ENCODE measurements around the gene HUWE1. TPM values are rescaled to one million over a fixed set of nuclear protein-coding genes. Genes with fewer than 3 reads are reported as not detected.

Gene HUWE1
- total RNA-seq, 2 experiments from 2014 or later = 213 to 237 TPM

- ChIA-PET CTCF (interaction anchor here (1.0 to 1.5 kb wide), 4 partner anchors 12 to 361 kb away, joined by 4 to 10 read pairs (median 5); partner anchors contain the start of gene PHF8), POLR2A (interaction anchor here (0.6 to 7.3 kb wide), 31 partner anchors 8 to 1316 kb away, joined by 3 to 398 read pairs (median 4); partner anchors contain the start of genes APEX2, PHF8, RIBC1 and SMC1A)
- DNase-seq = peak; percentile 93
- Mint-ChIP-seq H3K4me3 (peak overlapping the region; percentile 90), H3K27me3 (no peaks in the 10 kb centered on the region), H3K9me3 (no peaks in the 10 kb centered on the region), H3K36me3 (ENCODE audit: low read depth) (peaks cover 41% of the 10 kb centered on the region), H3K4me1 (peaks cover 40% of the 10 kb centered on the region), H3K27ac (peak overlapping the region; percentile 95)
Observed at GRCh38 chrX:53683556-53684414, 2.7 kb downstream of the HUWE1 start.

DNA sequence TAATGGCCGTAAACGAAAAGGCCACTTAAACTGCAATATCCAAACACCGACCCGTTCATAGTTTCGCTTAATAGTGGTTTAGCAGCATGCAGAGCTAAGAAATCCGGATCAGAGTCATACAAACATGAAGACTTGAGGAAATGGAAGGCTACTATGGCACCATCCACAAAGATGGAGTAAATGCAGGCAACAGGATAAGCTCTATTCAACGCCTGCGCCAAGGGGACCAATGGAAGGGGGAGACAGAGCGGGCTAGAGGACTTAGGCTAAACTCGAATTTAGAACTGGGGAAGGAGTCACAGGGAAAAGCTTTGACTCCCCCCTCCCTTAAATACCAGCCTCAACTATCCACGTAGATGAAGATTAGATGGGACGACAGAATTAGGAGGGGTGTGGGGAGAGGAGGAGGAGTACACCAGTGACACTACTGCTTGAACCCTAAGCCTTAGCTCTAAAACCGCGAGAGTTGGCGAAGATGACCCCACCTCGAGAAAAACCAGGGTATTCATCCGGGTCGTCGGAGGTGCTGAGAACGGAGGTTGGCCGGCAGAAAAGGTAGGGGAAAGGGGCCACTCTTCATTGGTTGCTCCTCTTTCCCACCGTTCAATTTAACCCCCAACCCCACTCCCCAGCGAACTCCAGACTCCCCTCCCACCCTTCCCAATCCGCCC lies 3.5 kb downstream of the HUWE1 start:
- CTCF ChIA-PET = interaction anchor here (0.7 to 1.5 kb wide), 3 partner anchors 11 to 149 kb away, joined by 3 to 6 read pairs (median 3); no protein-coding TSS in a partner anchor
- H3K4me1 Mint-ChIP-seq = peaks cover 47% of the 10 kb centered on the region
- DNase-seq = peak; percentile 53
- H3K9me3 Mint-ChIP-seq = no peaks in the 10 kb centered on the region
- POLR2A ChIA-PET = interaction anchor here (0.6 to 7.3 kb wide), 20 partner anchors 8 to 958 kb away, joined by 3 to 398 read pairs (median 4); partner anchors contain the start of genes PHF8, RIBC1 and SMC1A
- H3K27ac Mint-ChIP-seq = peak overlapping the region; percentile 95
- H3K36me3 Mint-ChIP-seq (ENCODE audit: low read depth) = peaks cover 49% of the 10 kb centered on the region
- H3K27me3 Mint-ChIP-seq = no peaks in the 10 kb centered on the region
- peak overlapping the region; percentile 90 for H3K4me3 Mint-ChIP-seq

DNA sequence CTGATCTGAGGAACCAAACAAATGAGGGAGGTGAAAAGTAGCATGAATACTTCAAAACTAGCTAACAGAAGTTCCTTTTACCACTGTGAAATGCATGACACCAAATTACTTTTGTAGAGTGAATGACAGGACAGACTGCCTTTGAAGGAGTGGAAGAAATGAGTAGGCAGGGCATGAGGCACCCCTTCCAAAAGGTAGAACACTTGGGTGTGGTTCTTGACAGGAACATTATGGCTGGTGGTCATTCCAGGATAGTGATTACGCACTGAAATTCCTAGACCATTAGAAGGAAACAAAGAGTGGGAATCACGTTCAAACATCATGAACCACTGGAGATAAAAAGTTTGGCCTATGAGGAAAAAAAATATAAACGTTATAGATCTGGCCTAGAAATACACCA lies 4.9 kb downstream of the HUWE1 start:
- no peak for DNase-seq

GRCh38 chrX:53678667-53679066 lies 7.9 kb downstream of the HUWE1 start:
- no peaks in the 10 kb centered on the region for H3K27me3 Mint-ChIP-seq
- H3K4me3 Mint-ChIP-seq = no peak overlapping the region
- H3K4me1 Mint-ChIP-seq = peaks cover 63% of the 10 kb centered on the region
- peaks cover 72% of the 10 kb centered on the region for H3K36me3 Mint-ChIP-seq (ENCODE audit: low read depth)
- no peak for DNase-seq
- ChIA-PET CTCF (interaction anchor here (0.9 to 2.0 kb wide), 3 partner anchors 35 to 153 kb away, joined by 3 to 7 read pairs (median 3); no protein-coding TSS in a partner anchor), POLR2A (interaction anchor here (0.9 to 1.2 kb wide), 2 partner anchors 36 to 55 kb away, joined by 3 read pairs; no protein-coding TSS in a partner anchor)
- H3K9me3 Mint-ChIP-seq = no peaks in the 10 kb centered on the region
- no peak overlapping the region for H3K27ac Mint-ChIP-seq

More for the DNA sequence above, 4.9 kb downstream of the HUWE1 start:
- ChIA-PET POLR2A (interaction anchor here (3.4 to 7.3 kb wide), 2 partner anchors 32 to 259 kb away, joined by 20 to 398 read pairs; partner anchors contain the start of genes RIBC1 and SMC1A), CTCF (no interaction called here)
- peak overlapping the region; percentile 71 for H3K27ac Mint-ChIP-seq
- H3K9me3 Mint-ChIP-seq = no peaks in the 10 kb centered on the region
- peaks cover 58% of the 10 kb centered on the region for H3K36me3 Mint-ChIP-seq (ENCODE audit: low read depth)
- no peaks in the 10 kb centered on the region for H3K27me3 Mint-ChIP-seq
- H3K4me3 Mint-ChIP-seq = peak overlapping the region; percentile 44
- H3K4me1 Mint-ChIP-seq = peaks cover 46% of the 10 kb centered on the region

- peaks cover 73% of the 10 kb centered on the region for H3K36me3 Mint-ChIP-seq (ENCODE audit: low read depth)
- ChIA-PET CTCF (interaction anchor here (0.7 kb wide), 1 partner anchor 359 kb away, joined by 5 read pairs; no protein-coding TSS in a partner anchor), POLR2A (no interaction called here)
- no peaks in the 10 kb centered on the region for H3K27me3 Mint-ChIP-seq
- no peak overlapping the region for H3K4me3 Mint-ChIP-seq
- no peak overlapping the region for H3K27ac Mint-ChIP-seq
- DNase-seq = no peak
- peaks cover 58% of the 10 kb centered on the region for H3K4me1 Mint-ChIP-seq
- H3K9me3 Mint-ChIP-seq = no peaks in the 10 kb centered on the region
Observed at GRCh38 chrX:53677286-53677685, 9.2 kb downstream of the HUWE1 start.

DNA sequence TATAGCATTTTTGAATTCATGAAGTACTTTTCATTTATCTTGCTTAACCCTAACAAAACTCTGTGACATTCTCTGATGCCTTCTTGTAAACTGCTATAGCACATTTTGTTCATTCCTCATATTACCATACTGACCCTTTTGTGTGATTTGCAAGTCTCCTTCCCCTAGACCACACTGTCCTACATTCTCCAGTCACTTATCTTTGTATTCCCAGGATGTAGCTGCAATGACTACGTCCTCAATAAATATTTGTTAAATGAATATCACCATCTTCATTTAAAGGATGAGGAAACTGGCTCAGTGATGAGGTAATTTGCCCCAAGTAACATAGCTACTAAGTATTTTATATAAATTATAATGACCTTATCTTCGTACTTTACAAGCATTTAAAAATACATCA lies 11.9 kb downstream of the HUWE1 start:
- CTCF ChIA-PET = no interaction called here
- no peak for DNase-seq
- H3K36me3 Mint-ChIP-seq (ENCODE audit: low read depth) = peaks cover 69% of the 10 kb centered on the region
- H3K27me3 Mint-ChIP-seq = no peaks in the 10 kb centered on the region
- POLR2A ChIA-PET = interaction anchor here (0.7 to 3.0 kb wide), 2 partner anchors 9 to 40 kb away, joined by 4 to 13 read pairs; no protein-coding TSS in a partner anchor
- H3K27ac Mint-ChIP-seq = no peak overlapping the region
- no peaks in the 10 kb centered on the region for H3K9me3 Mint-ChIP-seq
- peaks cover 42% of the 10 kb centered on the region for H3K4me1 Mint-ChIP-seq
- H3K4me3 Mint-ChIP-seq = no peak overlapping the region

GRCh38 chrX:53669258-53669657 lies 17.3 kb downstream of the HUWE1 start:
- H3K27me3 Mint-ChIP-seq = no peaks in the 10 kb centered on the region
- H3K4me3 Mint-ChIP-seq = no peak overlapping the region
- CTCF ChIA-PET = interaction anchor here (0.7 kb wide), 1 partner anchor 14 kb away, joined by 3 read pairs; no protein-coding TSS in a partner anchor
- H3K36me3 Mint-ChIP-seq (ENCODE audit: low read depth) = peaks cover 66% of the 10 kb centered on the region
- H3K27ac Mint-ChIP-seq = no peak overlapping the region
- POLR2A ChIA-PET = interaction anchor here (1.2 to 1.9 kb wide), 3 partner anchors 14 to 17 kb away, joined by 3 to 5 read pairs (median 3); partner anchors contain the start of gene HUWE1
- no peaks in the 10 kb centered on the region for H3K9me3 Mint-ChIP-seq
- no peak for DNase-seq
- peaks cover 28% of the 10 kb centered on the region for H3K4me1 Mint-ChIP-seq

GRCh38 chrX:53666171-53666570 lies 20.3 kb downstream of the HUWE1 start:
- CTCF ChIA-PET = no interaction called here
- POLR2A ChIA-PET = no interaction called here
- DNase-seq = no peak
- H3K4me1 Mint-ChIP-seq = peaks cover 30% of the 10 kb centered on the region
- no peaks in the 10 kb centered on the region for H3K9me3 Mint-ChIP-seq
- no peaks in the 10 kb centered on the region for H3K27me3 Mint-ChIP-seq
- no peak overlapping the region for H3K4me3 Mint-ChIP-seq
- H3K36me3 Mint-ChIP-seq (ENCODE audit: low read depth) = peaks cover 66% of the 10 kb centered on the region
- no peak overlapping the region for H3K27ac Mint-ChIP-seq

DNA sequence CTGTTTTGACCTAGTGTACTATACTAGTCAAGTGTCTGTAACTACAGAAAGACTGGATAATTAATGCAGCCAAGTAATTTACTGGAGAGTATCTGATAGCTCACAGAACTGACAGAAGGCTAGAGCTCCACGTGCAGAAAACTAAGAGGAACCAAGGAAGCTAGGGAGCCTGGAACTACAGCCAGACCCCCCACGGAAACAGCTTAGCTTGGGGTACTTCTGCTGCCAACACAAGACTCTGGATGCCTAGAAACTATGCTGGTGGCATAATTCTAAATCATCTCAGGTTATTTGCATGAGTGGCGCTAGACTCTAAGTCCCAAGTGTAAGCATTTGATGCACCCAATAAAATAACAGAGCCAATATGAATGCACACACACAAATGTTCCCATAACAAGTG lies 26.5 kb downstream of the HUWE1 start:
- no peak overlapping the region for H3K27ac Mint-ChIP-seq
- CTCF ChIA-PET = no interaction called here
- H3K36me3 Mint-ChIP-seq (ENCODE audit: low read depth) = peaks cover 38% of the 10 kb centered on the region

DNA sequence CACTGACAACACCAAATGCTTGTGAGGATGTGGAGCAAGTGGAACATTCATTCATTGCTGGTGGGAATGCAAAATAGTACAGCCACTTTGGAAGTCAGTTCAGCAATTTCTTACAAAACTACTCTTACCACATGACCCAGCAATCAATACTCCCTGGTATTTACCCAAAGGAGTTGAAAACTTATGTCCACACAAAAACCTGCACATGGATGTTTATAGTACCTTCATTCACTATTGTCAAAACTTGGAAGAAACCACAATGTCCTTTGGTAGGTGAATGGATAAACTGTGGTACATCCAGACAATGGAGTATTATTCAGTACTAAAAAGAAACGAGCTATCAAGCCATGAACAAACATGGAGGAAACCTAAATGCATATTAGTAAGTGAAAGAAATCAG lies 27.5 kb downstream of the HUWE1 start:
- ChIA-PET CTCF (no interaction called here), POLR2A (no interaction called here)
- DNase-seq = no peak
- H3K27me3 Mint-ChIP-seq = no peaks in the 10 kb centered on the region
- H3K9me3 Mint-ChIP-seq = no peaks in the 10 kb centered on the region
- peaks cover 30% of the 10 kb centered on the region for H3K4me1 Mint-ChIP-seq
- H3K27ac Mint-ChIP-seq = no peak overlapping the region
- peaks cover 38% of the 10 kb centered on the region for H3K36me3 Mint-ChIP-seq (ENCODE audit: low read depth)
- H3K4me3 Mint-ChIP-seq = no peak overlapping the region

More for the DNA sequence above, 26.5 kb downstream of the HUWE1 start:
- H3K4me1 Mint-ChIP-seq = peaks cover 22% of the 10 kb centered on the region
- no peaks in the 10 kb centered on the region for H3K27me3 Mint-ChIP-seq
- POLR2A ChIA-PET = no interaction called here
- H3K9me3 Mint-ChIP-seq = no peaks in the 10 kb centered on the region
- no peak overlapping the region for H3K4me3 Mint-ChIP-seq
- no peak for DNase-seq

DNA sequence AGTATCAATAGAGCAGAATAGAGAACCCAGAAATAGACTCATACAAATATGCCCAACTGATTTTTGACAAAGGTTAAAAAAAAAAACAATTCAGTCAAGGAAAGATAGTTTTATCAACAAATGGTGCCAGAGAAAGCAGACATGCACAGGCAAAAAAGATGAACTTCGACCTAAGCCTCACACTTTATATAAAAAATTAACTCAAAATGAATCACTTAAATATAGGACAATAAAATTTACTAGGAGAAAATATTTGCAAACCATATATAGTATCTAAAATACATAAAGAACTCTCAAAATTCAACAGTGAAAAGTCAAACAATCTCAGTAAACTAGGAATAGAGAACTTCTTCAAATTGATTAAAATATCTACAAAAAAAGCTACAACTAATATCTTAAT lies 29.7 kb downstream of the HUWE1 start:
- Mint-ChIP-seq H3K27ac (no peak overlapping the region), H3K4me3 (no peak overlapping the region), H3K27me3 (no peaks in the 10 kb centered on the region), H3K36me3 (ENCODE audit: low read depth) (peaks cover 28% of the 10 kb centered on the region), H3K4me1 (peaks cover 29% of the 10 kb centered on the region), H3K9me3 (no peaks in the 10 kb centered on the region)
- POLR2A ChIA-PET = no interaction called here
- no peak for DNase-seq
- CTCF ChIA-PET = no interaction called here

- POLR2A ChIA-PET = no interaction called here
- H3K9me3 Mint-ChIP-seq = no peaks in the 10 kb centered on the region
- no peak overlapping the region for H3K4me3 Mint-ChIP-seq
- no peak overlapping the region for H3K27ac Mint-ChIP-seq
- CTCF ChIA-PET = no interaction called here
- H3K36me3 Mint-ChIP-seq (ENCODE audit: low read depth) = peaks cover 29% of the 10 kb centered on the region
- peaks cover 31% of the 10 kb centered on the region for H3K4me1 Mint-ChIP-seq
- no peak for DNase-seq
- H3K27me3 Mint-ChIP-seq = no peaks in the 10 kb centered on the region
Observed at GRCh38 chrX:53654376-53654775, 32.1 kb downstream of the HUWE1 start.

DNA sequence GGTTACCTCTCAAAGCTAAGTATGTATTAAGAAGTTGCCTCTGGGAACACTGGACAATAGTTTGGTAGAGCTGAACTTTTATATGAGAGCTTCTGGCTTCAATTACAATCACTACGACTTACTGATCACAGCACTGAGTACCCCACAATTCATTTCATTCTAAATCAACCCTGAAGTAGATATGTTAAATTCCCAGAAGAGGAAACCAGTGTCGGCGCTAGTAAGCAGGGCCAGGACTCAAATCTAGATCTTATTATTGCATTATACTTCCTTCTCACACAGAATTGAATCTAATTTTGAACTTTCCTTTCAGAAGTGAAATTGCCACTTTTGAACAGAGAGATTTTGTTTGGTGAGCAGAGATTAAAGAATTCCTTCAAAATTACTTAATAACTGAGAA lies 41.8 kb downstream of the HUWE1 start:
- Mint-ChIP-seq H3K4me1 (peaks cover 21% of the 10 kb centered on the region), H3K27ac (no peak overlapping the region), H3K4me3 (no peak overlapping the region), H3K9me3 (no peaks in the 10 kb centered on the region), H3K27me3 (no peaks in the 10 kb centered on the region), H3K36me3 (ENCODE audit: low read depth) (peaks cover 51% of the 10 kb centered on the region)
- POLR2A ChIA-PET = no interaction called here
- no peak for DNase-seq
- CTCF ChIA-PET = no interaction called here
